HG03175 (cell line): ENCODE results near the gene CBX8.

Source experiments
- ATAC-seq: cut with Tn5 transposase; IDR thresholded peaks from one replicate; pipeline ENCODE4 v1.9.1; 2021; ENCODE audit warnings: mild to moderate bottlenecking, moderate library complexity; ENCODE audit not compliant: unreplicated experiment

The CBX8 gene

GRCh38 chr17:79796763-79797491 is at the start of gene CBX8:
Gene CBX8 (minus strand): TSS chr17:79797077. CDS start chr17:79796998, 79 bp downstream.
- ATAC-seq, result peak; percentile 92

- ATAC-seq, result no peak
Measured at GRCh38 chr17:79845601-79845949, 48.7 kb upstream of the CBX8 start.

GRCh38 chr17:79844869-79845600 is 48.2 kb upstream of the CBX8 start:
- no peak for ATAC-seq

GRCh38 chr17:79843816-79844800 is 47.2 kb upstream of the CBX8 start:
- no peak for ATAC-seq

- ATAC-seq, result no peak
Measured at GRCh38 chr17:79843474-79843815, 46.6 kb upstream of the CBX8 start.

- no peak for ATAC-seq
Measured at GRCh38 chr17:79842656-79843473, 46.0 kb upstream of the CBX8 start.

- no peak for ATAC-seq
Measured at GRCh38 chr17:79842136-79842655, 45.3 kb upstream of the CBX8 start.

- no peak for ATAC-seq
Measured at GRCh38 chr17:79841369-79842135, 44.7 kb upstream of the CBX8 start.

- no peak for ATAC-seq
Measured at GRCh38 chr17:79840989-79841286, 44.1 kb upstream of the CBX8 start.

GRCh38 chr17:79840269-79840988 is 43.6 kb upstream of the CBX8 start:
- no peak for ATAC-seq

- peak; percentile 68 for ATAC-seq
Measured at GRCh38 chr17:79839356-79840268, 42.7 kb upstream of the CBX8 start, which contains the start of gene CBX4. Gene CBX4 (minus strand): TSS chr17:79839440. CDS start chr17:79839251, 189 bp downstream.

- ATAC-seq, result peak; percentile 20
Measured at GRCh38 chr17:79838522-79839274, 41.8 kb upstream of the CBX8 start.

- ATAC-seq, result no peak
Measured at GRCh38 chr17:79837888-79838521, 41.1 kb upstream of the CBX8 start.

- ATAC-seq, result peak; percentile 34
Measured at GRCh38 chr17:79836972-79837887, 40.4 kb upstream of the CBX8 start.

GRCh38 chr17:79836510-79836971 is 39.7 kb upstream of the CBX8 start:
- ATAC-seq, result no peak
